Panc1 (cell line): ENCODE data around the gene SKAP1.

Experiments
- CTCF ChIP-seq: fragments of 450-650 bp; IDR thresholded peaks from 2 replicates; pipeline ENCODE4 v1.5.1; 2017; ENCODE audit warnings: mild to moderate bottlenecking
- POLR2AphosphoS5 ChIP-seq: IDR thresholded peaks from 2 replicates; pipeline ENCODE4 v1.6.1; 2012; ENCODE audit warnings: mild to moderate bottlenecking, low read depth, low read length, moderate library complexity
- REST ChIP-seq, 2 experiments: IDR thresholded peaks; 2 replicates each; pipeline ENCODE4 v1.6.1; 2011 to 2012; ENCODE audit warnings: low read depth in 2 of 2, control low read depth in 1 of 2, low read length in 1 of 2, mild to moderate bottlenecking in 1 of 2, moderate library complexity in 1 of 2; ENCODE audit not compliant: insufficient read depth in 1 of 2
- SIN3A ChIP-seq: IDR thresholded peaks from 2 replicates; pipeline ENCODE4 v1.6.1; 2012; ENCODE audit warnings: low read depth, mild to moderate bottlenecking, low read length, moderate library complexity, borderline replicate concordance; ENCODE audit not compliant: insufficient read depth
- TCF7L2 ChIP-seq: IDR thresholded peaks from 2 replicates; pipeline ENCODE4 v1.6.1; 2011; ENCODE audit warnings: mild to moderate bottlenecking, low read depth, low read length, inconsistent platforms

GRCh38 chr17:48246612-48247011 lies 183.4 kb downstream of the SKAP1 start:
- TF ChIP-seq POLR2AphosphoS5: no peak
- no peak for TF ChIP-seq CTCF
- TF ChIP-seq REST (IDR thresholded peaks at IDR 0.05; ENCODE audit: insufficient read depth in 1 of 2, low read depth in 2 of 2, low read length in 1 of 2): no peak
- no peak for TF ChIP-seq SIN3A
- no peak for TF ChIP-seq TCF7L2
